NCI-H446 (cell line): ENCODE data around the gene SMG9.

ENCODE experiments used
- DNase-seq, 2 experiments: peaks; one replicate each; lab custom pipeline; 2025; lab: John Stamatoyannopoulos, UW

The SMG9 gene

GRCh38 chr19:43755256-43755801 is 567 bp upstream of the SMG9 start:
- peak; percentile 85 to 94 for DNase-seq

GRCh38 chr19:43754253-43754502 is 584 bp downstream of the SMG9 start:
- no peak for DNase-seq

GRCh38 chr19:43752287-43752875 is 2.4 kb downstream of the SMG9 start:
- no peak for DNase-seq

- no peak for DNase-seq
Observed at GRCh38 chr19:43751466-43752220, 3.1 kb downstream of the SMG9 start.

- no peak for DNase-seq
Observed at GRCh38 chr19:43749898-43750297, 4.9 kb downstream of the SMG9 start.

GRCh38 chr19:43749152-43749551 is 5.6 kb downstream of the SMG9 start:
- no peak for DNase-seq

- no peak for DNase-seq
Observed at GRCh38 chr19:43748685-43749084, 6.1 kb downstream of the SMG9 start.

- no peak for DNase-seq
Observed at GRCh38 chr19:43748205-43748594, 6.6 kb downstream of the SMG9 start.

- DNase-seq = no peak
Observed at GRCh38 chr19:43747557-43748204, 7.1 kb downstream of the SMG9 start.

GRCh38 chr19:43743059-43743458 is 11.7 kb downstream of the SMG9 start:
- no peak for DNase-seq

GRCh38 chr19:43741075-43741825 is 13.5 kb downstream of the SMG9 start:
- DNase-seq = no peak

- DNase-seq = no peak
Observed at GRCh38 chr19:43739439-43740235, 15.1 kb downstream of the SMG9 start.

- DNase-seq = no peak
Observed at GRCh38 chr19:43738780-43739211, 16.0 kb downstream of the SMG9 start.

- DNase-seq = no peak
Observed at GRCh38 chr19:43735957-43736356, 18.8 kb downstream of the SMG9 start.

- DNase-seq = no peak
Observed at GRCh38 chr19:43735013-43735412, 19.7 kb downstream of the SMG9 start.

GRCh38 chr19:43731846-43732245 is 22.9 kb downstream of the SMG9 start:
- no peak for DNase-seq

GRCh38 chr19:43731346-43731745 is 23.4 kb downstream of the SMG9 start:
- DNase-seq = peak in 1 of 2 experiments; percentile 4

- no peak for DNase-seq
Observed at GRCh38 chr19:43729919-43730318, 24.8 kb downstream of the SMG9 start.

GRCh38 chr19:43727593-43727853 is 27.2 kb downstream of the SMG9 start:
- DNase-seq = no peak

GRCh38 chr19:43726736-43727592 is 27.8 kb downstream of the SMG9 start:
- peak in 1 of 2 experiments; percentile 12 for DNase-seq

GRCh38 chr19:43725468-43725867 is 29.3 kb downstream of the SMG9 start:
- DNase-seq = no peak
